KG1 (cell line): ENCODE measurements around the gene SYT9.

ENCODE experiments used
- DNase-seq: peaks from one replicate; lab custom pipeline; 2025; lab: John Stamatoyannopoulos, UW

Gene SYT9

GRCh38 chr11:7347611-7348431 is 96.1 kb downstream of the SYT9 start:
- DNase-seq = no peak

DNA sequence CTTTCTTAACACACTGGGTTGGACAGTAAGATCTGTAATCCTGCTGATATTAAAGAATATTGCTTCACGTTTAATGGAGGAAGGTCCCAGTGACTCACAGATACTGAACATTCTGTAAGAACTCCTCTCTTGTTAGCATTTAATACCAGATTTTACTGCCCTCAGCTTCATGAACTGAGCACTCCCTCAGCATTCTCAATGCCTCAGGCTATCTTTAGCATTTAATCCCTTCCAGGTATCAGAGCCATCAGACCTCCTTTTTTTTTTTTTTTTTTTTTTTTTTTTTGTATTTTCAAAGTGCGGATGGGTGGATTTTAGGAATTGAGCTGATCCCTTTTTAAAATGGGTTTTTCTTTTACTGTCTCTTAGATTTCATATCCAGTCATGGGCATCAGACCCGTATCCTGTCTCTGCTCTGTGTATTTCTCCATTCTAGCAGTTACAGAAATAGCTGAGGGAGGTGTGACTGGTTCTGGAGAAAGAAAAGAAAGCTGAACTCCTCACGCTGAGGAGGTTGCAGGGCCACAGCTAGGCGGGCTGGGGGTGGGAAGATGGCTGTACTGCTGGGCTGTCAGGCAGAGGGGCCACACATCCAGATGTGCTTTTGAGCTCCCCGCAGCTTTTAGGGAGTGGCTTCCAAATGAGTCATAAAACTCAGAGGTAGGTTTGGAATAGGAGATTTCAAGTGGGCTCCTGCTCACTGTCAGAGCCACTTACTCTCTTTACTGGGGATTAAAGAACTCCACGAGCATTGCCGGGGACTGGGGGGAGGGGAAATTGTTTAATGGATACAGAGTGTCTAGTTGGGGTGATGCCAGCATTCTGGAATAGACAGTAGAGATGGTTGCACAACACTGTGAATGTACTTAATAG is 97.0 kb downstream of the SYT9 start:
- no peak for DNase-seq

GRCh38 chr11:7351228-7351627 is 99.5 kb downstream of the SYT9 start:
- DNase-seq = no peak

- peak; percentile 32 for DNase-seq
These were observed 101.4 kb downstream of the SYT9 start for GRCh38 chr11:7353100-7353499.

DNA sequence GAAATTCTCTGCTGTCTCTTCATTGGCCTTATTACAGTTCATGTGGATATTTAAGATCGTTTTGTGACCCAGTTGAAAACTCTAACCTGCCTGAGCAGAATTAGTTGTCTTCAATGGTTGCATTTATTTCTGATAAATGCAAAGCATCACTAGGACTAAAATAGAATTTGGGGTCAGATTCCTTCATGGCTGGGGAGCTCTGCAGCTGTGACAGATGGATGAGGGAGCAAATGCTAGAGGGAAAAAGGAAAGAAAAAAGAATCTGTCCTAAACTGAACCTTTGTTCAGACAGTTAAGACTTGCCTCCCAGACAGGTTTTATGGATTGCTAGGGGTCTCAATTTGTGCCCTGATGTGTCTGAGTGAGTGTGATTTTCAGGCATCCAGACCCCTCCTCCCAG is 113.0 kb downstream of the SYT9 start:
- DNase-seq = no peak

DNA sequence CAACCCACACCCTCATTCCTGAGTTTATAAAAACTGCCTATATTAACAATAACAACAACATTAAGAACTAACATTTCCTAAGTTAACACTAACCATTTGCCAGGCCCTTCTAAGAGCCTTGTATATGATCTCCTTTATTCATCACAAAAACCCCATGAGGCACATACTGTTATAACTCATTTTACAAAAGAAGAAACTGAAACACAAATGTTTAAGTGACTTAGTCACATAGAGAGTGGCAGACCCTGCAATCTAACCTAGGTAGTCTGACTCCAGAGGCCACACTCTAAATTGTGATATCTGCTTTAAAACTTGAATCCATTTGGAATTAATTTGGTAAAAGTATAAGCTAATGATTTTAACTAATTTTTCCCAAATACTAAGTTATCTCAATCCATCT is 116.1 kb downstream of the SYT9 start:
- no peak for DNase-seq

GRCh38 chr11:7376386-7376785 is 124.7 kb downstream of the SYT9 start:
- no peak for DNase-seq

DNA sequence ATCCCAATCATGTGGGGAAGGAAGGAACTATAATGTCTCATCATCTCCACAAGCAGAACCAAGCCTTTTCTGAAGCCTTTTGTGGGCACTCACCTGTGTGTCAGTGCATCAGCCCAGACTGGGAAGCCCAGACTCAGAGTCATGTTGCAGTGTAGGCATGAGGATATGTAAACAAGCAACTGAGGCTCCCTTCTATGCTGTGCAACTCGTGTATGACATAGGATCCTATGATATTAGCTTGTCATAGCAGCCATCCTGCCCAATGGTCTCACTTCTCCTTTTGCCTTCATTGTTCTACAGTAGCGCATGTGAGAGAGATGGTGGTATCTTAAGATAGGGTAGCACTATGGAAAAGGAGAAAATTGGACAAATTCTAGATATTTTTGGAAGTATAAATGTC is 130.2 kb downstream of the SYT9 start:
- DNase-seq = no peak

- DNase-seq = no peak
These were observed 131.7 kb downstream of the SYT9 start for GRCh38 chr11:7383406-7383805.

DNA sequence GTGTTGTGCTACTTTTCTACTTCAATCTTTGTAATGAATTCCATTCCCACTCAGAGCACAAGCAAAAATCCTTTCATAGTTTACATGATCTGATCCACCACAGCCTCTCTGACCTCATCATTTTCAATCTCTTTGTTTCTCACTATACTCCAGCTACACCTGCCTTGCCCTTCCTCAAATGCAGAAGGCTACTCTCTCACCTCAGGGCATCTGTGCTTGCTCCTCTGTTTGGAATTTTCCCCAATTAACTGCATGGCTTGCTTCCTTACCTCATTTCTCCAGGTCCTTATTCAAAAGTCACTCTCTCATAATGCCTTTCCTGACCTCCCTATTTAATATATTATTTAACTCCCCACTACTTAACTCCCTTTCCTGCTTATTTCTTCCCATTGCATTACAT is 133.0 kb downstream of the SYT9 start:
- no peak for DNase-seq

DNA sequence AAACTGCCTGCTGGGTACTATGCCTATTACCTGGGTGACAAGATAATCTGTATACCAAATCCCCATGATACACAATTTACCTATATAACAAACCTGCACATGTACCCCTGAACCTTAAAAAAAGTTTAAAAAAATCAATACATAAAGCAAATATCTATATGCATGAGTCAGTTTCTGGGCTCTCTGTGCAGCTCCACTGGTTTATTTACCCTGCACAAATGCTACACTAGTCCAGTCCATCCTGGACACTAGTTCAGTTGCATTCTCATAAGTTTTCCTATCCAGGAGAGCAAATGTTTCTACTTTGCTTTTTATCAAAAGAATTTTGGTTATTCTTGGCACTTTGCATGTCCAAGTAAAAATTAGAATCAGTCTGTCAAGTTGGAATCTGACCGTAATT is 133.8 kb downstream of the SYT9 start:
- DNase-seq = no peak

GRCh38 chr11:7413961-7414915 is 162.5 kb downstream of the SYT9 start:
- no peak for DNase-seq

GRCh38 chr11:7414973-7415817 is 163.5 kb downstream of the SYT9 start:
- DNase-seq = no peak

GRCh38 chr11:7416080-7416479 is 164.4 kb downstream of the SYT9 start:
- no peak for DNase-seq

GRCh38 chr11:7417328-7417727 is 165.6 kb downstream of the SYT9 start:
- no peak for DNase-seq

- no peak for DNase-seq
These were observed 166.4 kb downstream of the SYT9 start for GRCh38 chr11:7418061-7418460.

DNA sequence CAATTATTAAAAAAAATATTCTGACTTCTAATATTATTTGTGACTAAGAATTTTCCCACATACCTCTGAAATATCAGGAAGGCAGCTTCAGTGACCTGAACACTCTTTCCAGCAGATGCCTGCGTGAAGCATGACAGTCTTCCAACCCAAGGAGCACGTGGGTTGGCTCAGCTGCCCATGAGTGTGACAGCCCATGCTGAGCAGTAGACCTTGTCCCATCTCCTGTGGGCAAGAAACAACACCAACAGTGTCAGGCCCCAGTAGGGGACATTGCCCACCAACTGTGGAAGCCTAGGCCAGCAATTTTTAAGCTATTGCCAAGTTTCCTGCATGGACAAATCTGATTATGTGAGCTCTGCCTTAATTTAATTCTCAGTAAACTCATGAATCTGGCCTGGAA is 167.2 kb downstream of the SYT9 start:
- DNase-seq = no peak

DNA sequence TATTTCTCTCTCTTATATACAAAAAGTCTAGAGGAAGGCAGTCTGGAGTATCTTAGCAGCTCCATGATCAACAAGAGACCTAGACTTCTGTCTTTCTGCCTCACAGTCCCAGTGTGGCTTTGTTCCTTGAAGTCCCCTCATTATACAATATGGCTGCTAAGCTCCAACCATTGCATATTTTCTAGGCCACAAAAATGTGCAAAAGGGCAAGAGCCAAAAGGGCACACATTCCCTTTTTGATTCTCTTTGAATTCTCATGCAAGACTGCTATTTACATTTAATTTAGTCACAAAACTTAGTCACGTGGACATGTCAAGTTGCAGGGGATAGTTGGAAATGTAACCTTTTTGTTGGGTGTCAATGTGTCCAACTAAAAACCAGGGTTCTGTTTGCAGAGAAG is 169.4 kb downstream of the SYT9 start:
- DNase-seq = no peak

DNA sequence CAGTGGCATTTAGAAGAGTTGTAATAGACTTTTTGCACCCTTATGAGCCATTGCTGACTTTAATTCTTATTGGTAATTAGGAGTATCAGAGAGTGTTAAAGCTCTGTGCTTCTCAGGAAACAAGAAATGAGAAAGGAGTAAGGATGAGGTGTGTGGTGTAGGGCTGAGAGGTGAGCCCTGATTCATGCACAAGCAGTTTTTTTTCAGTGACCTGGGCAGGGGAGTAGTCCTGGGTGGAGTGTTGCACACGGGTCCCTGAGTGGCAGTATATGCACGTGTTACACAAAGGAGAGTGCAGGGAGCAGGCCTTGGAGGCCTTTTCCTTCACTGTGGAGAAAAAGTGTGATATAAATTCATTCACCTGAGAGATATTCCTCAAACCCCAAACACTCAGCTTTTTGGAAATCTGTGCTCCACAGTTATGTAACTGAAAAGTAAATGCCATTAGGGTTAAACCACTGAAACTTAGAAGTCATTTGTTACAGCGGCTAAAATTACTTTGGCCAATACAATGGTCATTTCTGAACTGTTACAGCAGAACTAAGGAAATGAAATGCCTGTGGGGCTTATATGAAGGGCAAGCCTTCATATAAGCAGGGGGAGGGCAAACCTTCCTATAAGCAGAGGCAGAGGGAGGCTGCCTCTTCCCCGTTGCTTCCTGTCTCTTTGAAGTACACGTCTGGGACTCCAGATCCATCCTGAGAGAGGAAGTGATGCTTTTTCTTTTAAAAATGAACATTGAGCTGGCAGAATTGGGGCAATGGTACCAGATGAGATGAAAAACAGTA is 171.0 kb downstream of the SYT9 start:
- DNase-seq = no peak

- no peak for DNase-seq
These were observed 172.2 kb downstream of the SYT9 start for GRCh38 chr11:7423946-7424345.
